ENCODE measurements around the gene TJP3.
A peak's percentile ranks its signal among the peaks of the same experiment; 100 is the strongest.
"Not testable (repeated sequence)": the region's sequence is repeated elsewhere in the genome, so short reads cannot be mapped to it uniquely, and the experiment has no call there.

TJP3 gene, protein sequence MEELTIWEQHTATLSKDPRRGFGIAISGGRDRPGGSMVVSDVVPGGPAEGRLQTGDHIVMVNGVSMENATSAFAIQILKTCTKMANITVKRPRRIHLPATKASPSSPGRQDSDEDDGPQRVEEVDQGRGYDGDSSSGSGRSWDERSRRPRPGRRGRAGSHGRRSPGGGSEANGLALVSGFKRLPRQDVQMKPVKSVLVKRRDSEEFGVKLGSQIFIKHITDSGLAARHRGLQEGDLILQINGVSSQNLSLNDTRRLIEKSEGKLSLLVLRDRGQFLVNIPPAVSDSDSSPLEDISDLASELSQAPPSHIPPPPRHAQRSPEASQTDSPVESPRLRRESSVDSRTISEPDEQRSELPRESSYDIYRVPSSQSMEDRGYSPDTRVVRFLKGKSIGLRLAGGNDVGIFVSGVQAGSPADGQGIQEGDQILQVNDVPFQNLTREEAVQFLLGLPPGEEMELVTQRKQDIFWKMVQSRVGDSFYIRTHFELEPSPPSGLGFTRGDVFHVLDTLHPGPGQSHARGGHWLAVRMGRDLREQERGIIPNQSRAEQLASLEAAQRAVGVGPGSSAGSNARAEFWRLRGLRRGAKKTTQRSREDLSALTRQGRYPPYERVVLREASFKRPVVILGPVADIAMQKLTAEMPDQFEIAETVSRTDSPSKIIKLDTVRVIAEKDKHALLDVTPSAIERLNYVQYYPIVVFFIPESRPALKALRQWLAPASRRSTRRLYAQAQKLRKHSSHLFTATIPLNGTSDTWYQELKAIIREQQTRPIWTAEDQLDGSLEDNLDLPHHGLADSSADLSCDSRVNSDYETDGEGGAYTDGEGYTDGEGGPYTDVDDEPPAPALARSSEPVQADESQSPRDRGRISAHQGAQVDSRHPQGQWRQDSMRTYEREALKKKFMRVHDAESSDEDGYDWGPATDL

GRCh38 chr19:3708207-3708931, at the start of gene TJP3:
Gene TJP3 (plus strand): TSS chr19:3708384. CDS start chr19:3728433, 20,049 bp downstream.
- DNase-seq = peak; percentile 15

DNA sequence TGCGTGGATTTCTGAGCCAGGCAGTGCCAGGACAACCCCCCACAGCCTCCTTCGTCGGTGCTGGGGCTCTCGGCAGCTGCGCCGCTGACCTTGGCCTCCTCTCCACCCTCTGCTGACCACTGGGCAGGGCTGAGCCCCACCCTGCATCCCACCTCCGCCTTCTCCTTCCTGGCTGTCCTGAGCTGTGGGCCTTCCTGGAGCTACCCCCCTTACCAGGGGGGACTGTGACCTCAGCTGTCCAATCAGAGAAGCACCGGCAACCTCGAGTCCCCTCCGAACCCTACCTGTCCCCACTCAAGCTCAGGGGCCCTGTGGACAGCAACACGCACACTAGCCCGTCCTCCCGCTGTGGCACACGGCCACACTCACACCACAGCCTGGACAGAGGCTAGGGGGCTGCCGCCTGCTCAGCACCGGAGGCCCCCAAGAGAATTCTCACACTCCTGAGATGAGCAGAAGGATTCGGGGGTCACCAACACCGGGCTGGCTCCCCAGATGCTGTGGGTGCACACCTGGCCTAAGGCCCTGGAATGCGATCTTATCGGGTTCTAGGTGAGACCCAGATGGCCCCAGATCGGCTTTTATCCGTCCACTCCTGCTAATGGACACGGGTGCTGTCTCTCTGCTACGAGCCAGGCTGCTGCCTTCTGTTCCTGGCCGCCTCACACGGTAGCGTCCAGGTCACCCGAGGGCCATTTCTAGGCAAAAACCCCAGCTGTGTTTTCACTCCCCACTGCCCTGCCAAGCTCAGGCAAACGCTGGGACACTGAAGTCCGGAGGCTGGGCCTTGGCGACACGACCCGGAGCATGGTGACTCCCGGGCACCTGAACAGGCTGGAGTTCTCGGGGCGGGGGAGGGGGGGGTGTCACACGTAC, 49.1 kb upstream of the TJP3 start:
- no peak for DNase-seq

GRCh38 chr19:3659746-3660112, 48.5 kb upstream of the TJP3 start:
- no peak for DNase-seq

GRCh38 chr19:3660493-3661219, 47.5 kb upstream of the TJP3 start:
- DNase-seq = no peak

- DNase-seq = no peak
Observed at GRCh38 chr19:3661284-3662238, 46.6 kb upstream of the TJP3 start.

- DNase-seq = no peak
Observed at GRCh38 chr19:3663838-3664237, 44.3 kb upstream of the TJP3 start.

- no peak for DNase-seq
Observed at GRCh38 chr19:3664879-3665642, 43.1 kb upstream of the TJP3 start.

- DNase-seq = peak; percentile 78
Observed at GRCh38 chr19:3665681-3666544, 42.3 kb upstream of the TJP3 start.

- DNase-seq = not testable (repeated sequence)
Observed at GRCh38 chr19:3666545-3666856, 41.7 kb upstream of the TJP3 start.

- DNase-seq = no peak
Observed at GRCh38 chr19:3667037-3667638, 41.0 kb upstream of the TJP3 start.

DNA sequence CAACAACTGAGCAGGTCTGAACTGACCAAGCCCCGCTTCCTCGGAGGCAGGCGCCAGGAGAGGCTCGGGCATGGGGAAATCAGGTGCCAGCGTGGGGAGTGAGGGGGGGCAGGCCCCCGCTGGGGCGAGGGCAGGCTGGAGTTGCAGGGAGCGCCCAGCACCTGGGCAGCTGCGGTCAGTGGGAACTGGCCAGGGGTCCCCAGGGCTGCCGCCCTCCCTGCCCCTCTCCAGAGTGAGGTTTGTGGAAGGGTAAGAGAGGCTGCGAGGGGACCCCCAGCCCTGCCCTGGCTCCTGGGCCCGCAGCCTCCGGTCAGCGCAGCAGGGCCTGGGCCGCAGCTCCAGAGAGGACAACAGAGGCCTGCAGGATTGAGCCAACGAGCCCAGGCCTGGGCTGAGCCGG, 40.4 kb upstream of the TJP3 start:
- DNase-seq = no peak

- DNase-seq = no peak
Observed at GRCh38 chr19:3668331-3669081, 39.7 kb upstream of the TJP3 start.

DNA sequence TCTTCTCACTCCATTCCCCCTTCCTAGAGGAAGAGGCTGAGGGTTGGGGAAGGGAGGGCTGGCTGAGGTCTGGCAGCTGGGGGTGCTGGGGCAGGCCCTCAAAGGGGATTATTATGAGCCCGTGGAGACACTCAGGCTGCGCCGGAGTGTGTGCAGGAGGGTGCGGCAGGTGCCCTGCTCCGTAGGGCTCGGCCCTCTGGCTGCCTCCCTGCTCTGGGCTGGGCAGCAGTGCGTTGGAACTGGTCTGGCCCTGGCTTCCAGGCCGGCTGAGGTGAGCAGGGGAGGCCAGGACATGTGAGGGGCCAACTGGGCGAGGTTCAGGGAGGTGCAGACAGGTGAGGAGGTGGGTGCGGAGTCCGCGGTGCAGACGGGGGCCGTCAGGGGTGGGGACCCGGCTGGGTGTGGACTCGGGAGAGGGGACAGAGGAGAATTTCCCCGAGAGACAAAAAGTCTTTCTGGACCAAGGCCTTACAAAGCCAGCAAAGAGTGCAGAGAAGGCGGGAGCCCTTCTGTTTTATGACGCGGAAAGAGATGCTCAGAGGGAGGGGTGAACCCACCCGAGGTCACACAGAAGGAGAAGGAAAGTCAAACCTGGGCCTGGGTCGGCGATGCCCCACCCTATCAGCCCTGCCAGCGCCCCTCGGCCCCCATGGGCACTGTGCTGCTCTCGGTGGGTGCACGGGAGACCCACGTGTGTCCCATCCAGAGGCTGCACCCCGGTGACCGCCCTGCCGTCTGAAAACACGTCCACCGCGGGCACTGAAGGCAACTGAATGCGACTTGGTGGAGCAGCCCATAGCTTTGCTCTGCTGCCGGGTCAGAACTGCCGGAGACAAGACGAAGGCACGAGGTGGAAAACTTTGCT, 38.9 kb upstream of the TJP3 start:
- no peak for DNase-seq

- no peak for DNase-seq
Observed at GRCh38 chr19:3669947-3670795, 38.0 kb upstream of the TJP3 start.
